IPS DF 19.7 (cell line): Measurements from ENCODE around the gene ZNF286A.
"Not testable (repeated sequence)": the region's sequence is repeated elsewhere in the genome, so short reads cannot be mapped to it uniquely, and the experiment has no call there.

ENCODE experiments used
- DNase-seq: peaks from one replicate; pipeline ENCODE4 v3.0.0-alpha.2; 2013; ENCODE audit warnings: low read depth, low spot score

The ZNF286A gene

DNA sequence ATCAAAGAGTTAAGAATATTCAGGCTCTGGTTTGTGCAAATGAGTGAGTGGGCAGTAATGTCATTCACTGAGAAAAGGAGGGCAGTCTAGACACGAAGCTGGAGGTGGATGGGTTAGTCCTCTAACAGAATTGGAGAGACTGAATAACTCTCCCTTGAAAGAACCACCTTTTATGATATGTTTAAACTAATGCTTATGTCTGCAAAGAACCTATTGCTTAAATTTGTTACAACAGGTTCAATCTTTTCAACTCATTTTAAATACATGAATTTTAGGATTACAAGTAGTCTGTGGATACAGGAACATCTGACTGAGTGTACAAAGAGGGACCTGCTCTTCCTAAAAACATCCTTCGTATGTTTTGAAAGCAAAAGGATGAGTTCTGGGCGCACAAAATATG, 585 bp upstream of the ZNF286A start:
- not testable (repeated sequence) for DNase-seq

DNA sequence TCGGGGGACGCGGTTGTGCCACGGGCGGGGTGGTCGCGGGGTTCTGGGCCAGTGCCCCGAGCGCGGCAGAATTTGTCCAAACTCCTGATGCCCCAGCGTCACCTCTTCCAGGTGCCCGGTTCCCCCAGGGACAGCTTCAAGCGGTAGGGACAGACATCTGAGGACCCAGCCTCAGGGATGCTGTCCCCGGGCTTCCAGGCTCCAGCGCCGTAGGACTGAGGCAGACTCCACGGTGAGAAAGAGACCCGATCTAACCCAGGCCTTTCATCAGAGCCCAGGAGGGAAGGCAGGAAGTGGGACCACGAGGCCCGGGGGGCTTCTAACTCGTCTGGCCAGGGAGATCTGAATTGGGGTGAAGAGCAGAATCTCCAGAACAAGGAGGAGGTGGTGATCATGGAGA, 385 bp downstream of the ZNF286A start:
- DNase-seq = not testable (repeated sequence)

DNA sequence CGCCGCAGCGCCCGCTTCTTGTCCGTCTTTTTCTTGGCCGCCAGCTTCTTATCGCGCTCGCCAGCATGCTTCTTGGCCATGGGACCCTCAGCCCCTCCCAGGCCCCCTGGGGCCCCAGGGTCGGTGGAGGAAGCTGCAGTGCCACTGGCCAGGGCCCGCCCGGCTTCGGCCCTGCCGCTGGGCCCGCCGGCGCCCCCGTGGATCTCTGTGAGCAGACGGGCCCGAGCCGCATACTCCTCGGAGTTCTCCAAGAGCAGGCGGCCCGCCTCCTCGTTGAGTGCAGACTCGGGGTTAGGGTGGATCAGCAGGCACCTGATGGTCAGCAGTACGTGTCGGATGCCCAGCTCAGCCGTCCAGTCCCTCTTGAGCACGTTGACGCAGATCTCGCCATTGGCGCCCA, 4.7 kb downstream of the ZNF286A start:
- DNase-seq = not testable (repeated sequence)

DNA sequence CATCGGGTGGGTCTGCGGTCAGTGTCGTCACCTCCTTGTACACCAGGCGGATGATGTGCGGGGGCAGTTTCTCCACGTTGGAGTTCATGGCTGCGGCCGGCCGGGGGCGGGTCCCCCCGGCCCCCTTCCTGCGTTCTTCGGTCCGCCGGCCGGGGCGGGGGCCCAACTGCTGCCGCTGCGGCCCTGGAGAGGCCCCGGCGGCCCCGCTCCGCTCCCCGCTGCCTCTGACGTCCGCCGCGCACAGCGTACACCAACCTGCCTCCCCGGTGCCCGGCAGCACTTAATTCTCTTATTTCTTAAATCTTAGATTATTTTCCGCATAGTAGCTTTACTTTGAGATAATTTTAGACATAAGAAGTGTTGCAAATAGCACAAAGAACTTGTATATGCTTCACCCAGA, 5.3 kb downstream of the ZNF286A start:
- DNase-seq = not testable (repeated sequence)

DNA sequence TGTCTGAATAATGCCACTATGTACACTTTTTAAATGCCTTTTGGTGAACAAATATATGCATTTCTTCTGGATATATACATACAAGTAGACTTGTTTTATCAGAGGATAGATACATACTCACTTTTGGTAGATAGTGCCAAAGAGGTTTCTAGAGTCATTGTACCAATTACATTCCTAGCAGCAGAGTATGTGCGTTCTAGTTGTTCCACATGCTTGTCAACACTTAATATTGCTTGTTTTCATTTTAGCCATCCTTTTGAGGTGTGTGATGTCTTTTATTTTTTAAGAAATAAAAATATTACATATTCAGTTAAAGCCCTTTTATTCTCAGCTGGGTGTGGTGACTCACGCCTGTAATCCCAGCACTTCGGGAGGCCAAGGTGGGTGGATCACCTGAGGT, 9.3 kb downstream of the ZNF286A start:
- not testable (repeated sequence) for DNase-seq

DNA sequence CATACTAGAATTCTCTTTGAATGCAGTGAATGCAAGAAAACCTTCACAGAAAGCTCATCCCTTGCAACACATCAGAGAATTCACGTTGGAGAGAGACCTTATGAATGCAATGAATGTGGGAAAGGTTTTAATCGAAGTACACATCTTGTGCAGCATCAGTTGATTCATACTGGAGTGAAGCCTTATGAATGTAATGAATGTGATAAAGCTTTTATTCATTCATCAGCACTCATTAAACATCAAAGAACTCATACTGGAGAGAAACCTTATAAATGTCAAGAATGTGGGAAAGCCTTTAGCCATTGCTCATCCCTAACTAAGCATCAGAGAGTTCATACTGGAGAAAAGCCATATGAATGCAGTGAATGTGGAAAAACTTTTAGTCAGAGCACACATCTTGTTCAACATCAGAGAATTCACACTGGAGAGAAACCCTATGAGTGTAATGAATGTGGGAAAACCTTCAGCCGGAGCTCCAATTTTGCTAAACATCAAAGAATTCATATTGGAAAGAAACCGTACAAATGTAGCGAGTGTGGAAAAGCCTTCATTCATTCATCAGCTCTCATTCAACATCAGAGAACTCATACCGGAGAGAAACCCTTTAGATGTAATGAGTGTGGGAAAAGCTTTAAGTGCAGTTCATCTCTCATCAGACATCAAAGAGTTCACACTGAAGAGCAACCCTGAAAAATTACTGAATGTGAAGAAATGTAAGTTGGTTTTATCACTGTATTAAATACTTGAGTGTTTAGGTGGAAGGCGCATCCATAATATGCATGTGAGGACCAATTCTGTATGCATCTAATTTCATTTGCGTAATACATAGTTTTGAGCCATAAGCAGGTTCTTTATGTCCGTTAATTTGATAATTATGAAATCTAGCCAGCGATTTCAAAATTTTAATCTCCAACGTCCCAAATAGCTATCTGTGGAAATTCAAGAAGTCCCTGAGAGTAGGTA, 17.3 kb downstream of the ZNF286A start:
- not testable (repeated sequence) for DNase-seq

DNA sequence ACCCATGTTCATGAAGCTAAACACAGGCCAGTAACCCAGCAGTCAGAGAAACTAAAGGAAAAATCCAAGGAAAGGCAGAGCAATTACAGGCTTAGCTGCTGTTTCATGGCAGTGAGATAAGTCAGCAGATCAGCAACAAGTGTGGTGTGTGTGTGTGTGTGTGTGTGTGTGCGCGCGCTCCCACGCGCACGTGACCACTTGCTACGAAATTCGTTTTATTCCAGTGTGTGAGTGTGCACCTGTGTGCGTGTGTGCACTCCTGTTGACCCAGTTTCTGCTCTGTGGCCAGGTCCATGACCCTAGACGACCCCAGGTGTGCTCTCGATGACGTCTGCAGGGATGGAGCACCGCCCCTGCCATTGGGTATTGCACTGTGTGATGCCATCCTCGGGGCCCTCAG, 31.0 kb downstream of the ZNF286A start:
- not testable (repeated sequence) for DNase-seq

DNA sequence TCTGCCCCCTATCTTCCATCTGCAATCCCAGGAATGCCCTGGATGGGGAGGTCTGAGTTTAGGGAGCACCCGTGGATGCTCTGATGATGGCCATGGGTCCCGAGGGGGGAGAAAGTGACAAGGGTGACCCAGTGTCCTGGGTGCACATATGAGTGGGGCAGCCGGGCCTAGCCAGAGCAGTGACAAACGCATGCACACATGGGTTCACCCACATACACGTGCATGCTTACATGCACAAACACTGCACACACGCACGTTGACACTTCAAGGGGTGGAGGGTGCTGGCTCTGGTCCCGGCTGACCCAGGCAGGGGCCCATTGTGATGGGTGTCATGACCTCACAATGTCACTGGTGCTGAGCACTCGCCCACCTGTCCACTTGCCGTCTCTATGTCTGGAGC, 32.3 kb downstream of the ZNF286A start, which contains the start of gene TBC1D26:
Gene TBC1D26 (plus strand): TSS at position 384 of the 400 bp plus-strand sequence. CDS start 3,066 bp downstream, outside the sequence.
- DNase-seq = not testable (repeated sequence)

DNA sequence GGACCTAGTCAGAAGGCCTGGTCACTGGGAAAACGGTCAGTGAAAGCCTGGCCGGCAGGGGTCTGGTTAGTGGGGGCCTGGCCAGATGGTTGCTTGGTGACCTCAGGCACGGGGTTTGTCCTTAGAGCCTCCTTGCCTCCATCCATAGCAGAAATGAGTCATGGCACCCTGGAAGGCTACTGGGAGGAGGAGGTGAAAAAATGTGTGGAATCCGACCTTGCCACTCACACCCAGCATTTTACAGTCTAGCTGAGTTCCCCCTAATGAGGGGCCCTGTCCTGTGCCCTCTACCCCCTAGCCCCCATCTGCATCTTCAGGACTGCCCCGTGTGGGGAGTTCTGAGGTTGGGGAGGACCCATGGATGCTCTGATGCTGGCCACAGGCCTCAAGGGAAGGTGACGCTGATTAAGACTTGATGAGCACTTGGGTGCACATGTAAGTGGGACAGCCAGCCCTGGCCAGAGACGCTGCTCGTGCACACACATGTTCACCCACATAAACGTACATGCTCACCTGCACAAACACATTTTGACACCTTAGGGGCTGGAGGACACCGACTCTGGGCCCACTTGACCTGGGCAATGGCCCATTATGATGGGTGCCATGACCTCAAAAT, 33.7 kb downstream of the ZNF286A start:
- DNase-seq = not testable (repeated sequence)

DNA sequence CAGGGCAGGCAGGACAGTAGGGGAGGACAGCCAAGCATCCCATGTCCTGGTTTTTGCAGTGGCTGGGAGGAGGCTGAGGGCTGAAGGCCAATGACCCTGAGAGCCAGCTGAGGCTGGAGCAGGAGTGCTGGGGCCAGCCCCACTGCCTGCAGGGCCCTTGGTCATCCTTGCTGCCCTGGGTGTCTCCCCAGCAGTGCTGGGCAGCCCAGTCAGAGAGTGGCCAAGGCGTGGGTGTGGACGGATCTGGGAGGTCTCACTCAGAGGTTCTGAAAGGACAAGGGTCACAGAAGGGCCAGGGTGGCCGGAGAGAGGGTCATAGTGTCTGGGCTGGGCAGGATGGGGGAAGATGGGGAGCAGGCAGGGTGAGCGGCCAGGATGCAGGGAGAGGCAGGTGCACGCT, 37.0 kb downstream of the ZNF286A start:
- DNase-seq = not testable (repeated sequence)

DNA sequence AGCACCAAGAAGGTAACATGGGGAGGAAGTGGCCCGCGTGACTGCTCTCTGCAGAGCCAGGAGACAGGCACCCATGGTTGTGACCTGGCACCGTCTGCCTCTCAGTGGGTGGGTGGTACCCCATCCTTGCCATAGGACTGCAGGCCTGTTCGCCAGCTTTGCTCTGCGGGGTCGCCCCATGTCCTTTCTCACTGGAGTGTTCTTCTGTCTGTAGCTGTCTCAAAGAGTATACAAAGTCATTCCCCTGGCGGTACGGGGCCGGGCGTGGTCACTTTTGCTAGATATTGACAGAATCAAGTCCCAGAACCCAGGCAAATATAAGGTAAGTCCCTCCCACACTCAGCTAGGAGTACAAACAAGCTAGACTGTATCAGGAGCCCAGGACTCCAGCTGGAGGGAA, 38.5 kb downstream of the ZNF286A start:
- no peak for DNase-seq

DNA sequence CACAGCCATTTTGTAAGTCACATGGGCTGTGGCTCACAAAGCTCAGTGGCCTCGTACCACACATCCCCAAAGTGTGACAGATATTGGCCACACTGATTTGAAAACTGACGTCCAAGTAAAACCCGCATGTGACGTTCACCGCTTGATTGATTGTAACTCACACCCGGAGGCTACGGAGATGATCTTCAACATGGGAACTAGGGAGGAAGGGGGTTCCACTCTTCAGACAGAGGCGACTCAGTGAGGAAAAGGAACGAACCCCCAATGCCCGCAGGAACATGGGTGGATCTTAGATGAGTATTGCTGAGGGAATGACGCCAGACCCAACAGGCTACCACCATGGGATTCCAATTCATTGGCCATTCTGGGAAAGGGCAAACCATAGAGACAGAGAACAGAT, 39.7 kb downstream of the ZNF286A start:
- DNase-seq = not testable (repeated sequence)

DNA sequence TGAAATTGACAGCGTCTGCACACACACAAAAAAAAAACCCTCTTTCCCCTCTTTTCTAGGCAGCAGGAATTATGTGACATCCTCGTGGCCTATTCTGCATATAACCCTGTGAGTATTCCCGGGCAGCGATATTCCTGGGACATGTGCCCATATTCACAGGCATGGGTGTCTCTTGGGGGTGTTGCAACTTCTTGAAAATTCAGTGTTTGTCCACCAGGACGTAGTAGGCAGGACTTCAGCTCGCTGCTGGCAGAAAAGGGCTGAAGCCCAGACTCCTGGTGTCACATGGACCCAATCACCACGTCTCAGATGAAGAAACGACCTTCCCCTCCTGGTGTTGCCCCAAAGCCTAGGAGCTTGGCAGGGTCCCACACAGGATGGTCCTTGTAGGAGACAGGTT, 40.5 kb downstream of the ZNF286A start:
- DNase-seq = not testable (repeated sequence)

DNA sequence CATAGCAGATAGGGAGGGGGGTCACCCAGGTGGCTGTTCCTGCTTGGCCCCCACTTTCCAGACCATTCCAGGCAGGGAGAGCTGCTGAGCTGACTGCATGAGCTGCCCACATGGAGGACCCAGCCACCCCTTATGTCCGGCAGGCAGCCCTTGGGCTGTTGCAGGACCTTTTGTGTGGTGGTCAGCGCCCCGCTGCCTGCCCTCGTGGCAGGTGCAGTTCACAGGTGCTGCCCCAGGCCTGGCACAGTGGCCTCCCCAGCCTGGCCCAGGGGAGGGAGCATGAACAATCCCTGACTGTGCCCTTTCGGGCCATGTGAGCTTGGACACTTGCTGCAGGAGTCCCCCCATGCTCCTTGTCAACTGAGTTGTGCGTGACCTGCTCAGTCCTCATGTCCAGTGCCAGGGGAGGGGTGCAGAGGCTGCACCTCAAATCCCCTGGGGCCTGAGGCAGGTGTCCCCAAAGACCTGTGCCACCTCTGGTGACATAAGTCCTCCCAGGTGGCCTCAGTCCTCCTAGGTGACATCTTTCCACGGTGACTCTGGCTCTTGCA, 41.1 kb downstream of the ZNF286A start:
- no peak for DNase-seq

DNA sequence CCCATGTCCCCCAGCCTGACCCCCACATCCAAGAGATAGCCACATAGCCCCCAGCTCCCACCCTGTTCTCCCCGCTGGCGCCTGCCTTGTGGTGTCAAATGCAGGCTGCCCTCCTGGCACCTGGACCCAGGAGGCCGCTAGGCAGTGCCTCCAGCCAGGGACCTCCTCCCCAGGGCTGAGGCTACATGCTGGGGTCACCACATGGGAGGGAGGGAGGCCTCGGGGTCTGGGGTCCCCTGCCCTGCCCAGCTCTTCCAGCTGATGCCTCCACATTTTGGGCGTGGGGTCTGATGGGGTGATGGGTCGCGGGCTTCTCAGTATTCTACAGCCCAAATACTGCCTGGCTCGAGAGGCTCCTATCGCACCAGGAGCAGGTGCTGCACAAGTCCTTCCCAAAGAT, 42.1 kb downstream of the ZNF286A start:
- DNase-seq = no peak

DNA sequence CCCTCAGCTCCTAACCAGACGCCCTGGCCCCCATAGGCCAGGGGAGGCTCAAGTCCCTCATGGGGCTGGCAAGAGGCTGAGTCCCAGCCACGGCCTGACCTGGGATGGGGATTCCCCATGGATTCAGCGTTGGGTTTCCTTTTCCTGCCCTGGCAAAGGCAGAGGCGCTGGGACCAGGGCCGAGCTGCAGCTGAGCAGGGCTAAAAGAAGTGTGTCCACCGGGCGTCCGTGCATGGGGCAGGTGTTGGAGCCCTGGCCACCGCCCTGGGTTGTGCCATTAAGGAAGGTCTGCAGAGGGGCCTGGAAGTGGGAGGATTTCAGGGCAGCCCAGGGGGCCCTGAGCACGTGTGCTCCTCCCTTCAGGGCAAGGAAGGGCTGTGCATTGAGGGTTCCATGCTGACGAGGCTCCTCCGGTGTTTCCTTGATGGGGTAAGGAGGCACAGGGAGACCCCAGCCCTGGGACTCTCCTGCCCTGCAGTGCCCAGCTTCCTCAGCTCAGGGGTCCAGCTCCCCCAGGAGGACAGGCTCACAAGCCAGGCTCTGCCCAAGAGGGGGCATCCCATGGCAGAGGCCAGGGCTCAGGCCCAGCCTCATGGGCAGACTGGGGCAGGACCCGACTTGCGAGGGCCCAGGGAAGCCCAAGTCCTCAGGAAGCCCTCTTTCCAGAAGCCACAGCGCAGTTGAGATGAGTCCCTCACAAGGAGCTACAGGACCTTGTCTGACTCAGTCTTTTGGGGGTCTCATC, 42.7 kb downstream of the ZNF286A start:
- DNase-seq = no peak

DNA sequence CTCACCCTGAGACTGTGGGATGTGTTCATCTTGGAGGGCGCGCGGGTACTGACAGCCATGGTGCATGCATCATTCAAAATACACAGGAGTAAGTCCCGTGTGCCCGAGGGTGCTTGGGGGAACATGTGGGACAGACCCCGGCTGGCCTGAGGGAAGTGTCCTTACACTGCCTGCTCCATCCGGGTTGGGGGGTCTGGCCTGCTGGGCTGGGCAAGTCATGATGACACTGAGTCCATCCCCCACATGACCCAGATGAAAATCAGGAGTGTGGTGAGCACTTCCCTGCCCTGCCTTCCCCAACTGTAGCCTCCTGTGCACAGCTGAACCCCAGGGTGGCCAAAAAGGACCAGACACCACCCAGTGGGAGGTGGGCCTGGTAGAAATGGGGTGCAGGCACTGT, 43.4 kb downstream of the ZNF286A start:
- DNase-seq = no peak

DNA sequence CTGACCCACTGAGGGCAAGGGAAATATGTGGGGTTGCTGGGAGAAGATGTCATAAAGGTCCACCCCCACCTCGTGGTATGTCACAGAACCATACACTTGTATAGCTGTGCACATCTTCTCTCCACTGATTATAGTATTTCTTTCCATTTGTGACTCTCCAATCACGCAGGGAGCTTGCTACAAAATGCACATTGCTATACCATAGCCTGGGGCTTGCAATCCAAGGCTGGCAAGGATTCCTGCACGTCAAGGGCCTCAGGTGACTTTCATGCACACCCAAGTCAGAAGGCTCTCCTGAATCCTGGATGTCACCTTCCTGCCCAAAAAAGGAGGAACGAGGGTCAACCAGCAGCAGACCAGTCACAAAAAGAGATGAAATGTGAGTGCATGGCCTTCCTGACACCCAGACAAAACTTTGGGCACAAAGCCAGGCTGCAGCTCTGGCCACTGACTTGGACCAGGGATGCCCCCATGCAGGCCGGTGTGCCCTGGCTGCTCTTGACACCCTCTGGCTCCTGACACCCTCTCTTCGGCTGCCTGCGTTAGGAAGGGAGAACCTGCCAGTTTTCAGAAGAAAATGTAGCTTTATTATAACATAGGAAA, 44.6 kb downstream of the ZNF286A start:
- DNase-seq = no peak

DNA sequence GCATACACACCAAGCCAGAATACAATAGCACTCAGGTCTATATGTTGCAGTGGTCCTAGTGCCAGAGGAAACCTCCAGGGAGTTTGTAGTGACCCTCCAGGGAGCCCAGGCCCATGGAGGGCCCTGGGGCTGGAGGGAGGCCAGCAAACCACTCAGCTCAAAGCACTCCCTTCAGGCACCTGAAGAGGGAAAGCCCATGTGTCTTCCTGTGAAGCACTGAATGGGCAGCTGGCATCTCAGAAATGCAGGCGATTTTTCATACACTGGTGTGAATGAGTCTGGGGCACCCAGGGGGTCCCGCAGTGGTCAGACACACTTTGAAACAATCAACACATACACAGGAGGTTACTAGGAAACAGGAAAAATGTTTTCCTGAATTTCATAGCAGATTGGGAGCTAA, 45.3 kb downstream of the ZNF286A start:
- DNase-seq = no peak

DNA sequence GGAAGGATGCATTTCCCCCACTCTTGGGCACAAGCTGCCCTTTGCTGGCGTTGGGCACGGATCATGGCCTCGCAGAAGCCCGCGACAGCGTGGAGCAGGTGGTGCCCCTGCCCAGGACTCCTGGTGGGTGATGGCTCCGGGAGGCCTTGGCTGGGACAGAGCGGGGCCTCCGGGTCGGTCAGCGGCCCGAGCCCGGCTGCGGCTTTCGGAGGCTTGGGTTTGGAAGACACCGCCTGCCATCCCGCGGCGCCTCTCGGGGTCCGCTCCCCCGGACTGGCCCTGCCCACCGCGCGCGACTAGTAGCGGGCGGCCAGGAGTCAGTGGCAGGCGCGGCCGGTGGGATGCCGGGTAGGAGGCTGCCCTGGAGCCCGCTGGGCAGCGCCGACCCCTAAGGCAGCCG, 49.9 kb downstream of the ZNF286A start:
- not testable (repeated sequence) for DNase-seq

DNA sequence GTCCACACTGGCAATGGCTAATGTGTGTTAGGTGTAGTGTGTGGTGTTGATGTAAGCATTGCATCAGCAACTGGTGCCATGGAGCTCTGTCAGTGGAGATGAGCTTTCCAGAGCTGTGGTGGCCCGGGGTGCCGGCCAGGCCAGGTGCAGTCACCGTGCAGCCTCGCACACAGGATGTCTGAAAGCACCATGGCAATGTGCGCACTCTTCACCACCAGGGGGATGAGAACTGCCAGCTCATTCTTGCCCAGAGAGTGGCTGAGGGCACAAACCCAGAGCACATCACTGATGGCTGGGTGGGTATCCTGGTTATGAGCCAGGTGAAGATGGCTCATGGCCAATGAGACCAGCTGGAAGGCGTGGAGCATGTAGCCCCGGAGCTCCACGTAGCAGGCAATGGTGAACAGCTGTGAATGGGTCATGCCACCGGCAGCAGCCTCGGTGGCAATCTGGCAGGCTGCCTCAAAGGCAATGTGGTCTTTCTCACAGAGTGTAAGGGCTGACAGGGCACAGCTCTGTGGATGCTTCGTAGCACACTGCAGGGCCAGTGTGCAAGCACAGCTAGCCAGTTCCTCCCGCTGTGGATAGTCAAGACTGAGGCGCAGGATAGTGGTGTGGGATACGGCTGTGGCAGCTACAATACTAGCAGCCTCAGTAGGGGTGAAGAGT, 69.4 kb downstream of the ZNF286A start:
- DNase-seq = not testable (repeated sequence)
